ENCODE measurements around the gene TXLNG.
"Not testable (repeated sequence)": the region's sequence is repeated elsewhere in the genome, so short reads cannot be mapped to it uniquely, and the experiment has no call there.

TXLNG gene

DNA sequence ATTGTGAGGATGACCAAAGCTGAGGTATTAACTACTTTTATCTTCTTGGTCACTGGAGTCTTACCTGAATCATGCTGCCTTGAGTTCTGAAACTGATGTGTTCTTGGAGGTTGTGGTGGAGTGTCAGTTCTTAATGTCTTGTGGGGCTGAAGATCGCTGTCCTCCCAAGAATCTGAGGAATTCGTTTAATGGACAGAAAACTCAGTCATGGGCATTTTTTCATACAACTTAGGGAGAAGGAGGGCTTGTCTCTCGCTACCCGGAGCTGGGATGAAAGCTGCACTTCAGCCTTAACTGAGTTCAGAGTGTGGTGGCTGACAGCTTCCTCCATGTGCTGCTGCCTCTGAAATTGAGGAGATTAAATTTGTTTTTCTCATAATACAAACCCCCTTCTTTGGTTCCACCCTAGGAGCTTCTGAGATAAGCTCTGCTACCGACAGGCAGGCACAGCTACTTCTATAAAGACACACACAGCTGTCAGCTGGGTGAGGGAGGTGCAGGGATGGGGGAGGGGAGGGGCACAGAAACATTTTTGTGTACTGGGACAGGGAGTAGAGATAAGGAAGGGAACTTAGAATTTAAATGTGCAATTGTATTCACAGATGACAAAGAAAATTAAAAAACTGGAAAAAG is 53.1 kb downstream of the TXLNG start:
- FAIRE-seq = no peak

DNA sequence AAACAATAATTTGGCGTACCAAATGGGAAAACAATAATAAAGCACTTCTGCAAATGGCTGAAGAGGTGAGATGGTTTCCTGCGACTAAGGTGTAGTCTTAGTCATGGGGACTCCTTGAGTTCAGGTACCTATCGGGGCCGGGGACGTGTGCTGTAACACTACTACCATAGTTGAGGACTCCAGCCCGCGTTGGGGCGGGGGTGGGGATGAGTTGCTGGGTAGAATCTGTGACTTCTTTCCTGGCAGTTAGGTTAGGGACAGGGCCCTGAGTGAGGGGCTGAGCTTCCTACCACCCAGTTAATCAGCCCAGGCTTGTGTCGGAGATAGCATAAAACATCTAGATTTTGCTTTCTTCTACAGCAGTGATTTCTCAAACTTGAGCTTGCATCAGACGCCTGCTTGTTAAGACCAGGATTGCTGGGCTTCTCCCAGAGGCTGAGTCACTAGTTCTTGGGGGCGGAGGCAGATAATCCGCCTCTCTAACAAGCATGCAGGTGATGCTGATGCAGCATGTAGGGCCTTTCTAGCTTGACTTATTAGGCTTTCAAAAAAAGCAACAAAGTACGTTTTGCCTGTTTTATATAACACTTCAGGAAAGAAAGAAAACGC is 53.7 kb downstream of the TXLNG start:
- FAIRE-seq = no peak

DNA sequence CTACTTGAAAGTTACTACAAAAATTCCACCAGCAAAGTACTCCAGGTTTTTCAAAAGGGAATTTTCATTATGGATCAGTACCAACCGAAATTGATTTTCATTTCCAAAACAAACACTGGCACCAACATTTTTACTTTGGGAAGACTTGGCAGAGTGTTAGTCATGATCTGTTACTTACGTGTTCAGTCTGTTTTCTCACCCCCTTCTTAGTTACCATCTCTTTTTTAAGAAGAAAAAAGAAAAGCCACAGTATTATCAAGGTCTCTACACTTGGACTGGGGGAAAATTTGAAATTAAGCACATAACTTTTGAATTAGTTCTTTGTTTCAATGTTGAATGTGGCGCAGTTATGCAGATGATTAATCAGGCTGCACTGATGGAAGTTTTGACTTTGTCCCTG is 56.4 kb downstream of the TXLNG start:
- FAIRE-seq = no peak

GRCh38 chrX:16843208-16843909 is 57.1 kb downstream of the TXLNG start:
- FAIRE-seq = no peak

- no peak for FAIRE-seq
Observed at GRCh38 chrX:16845686-16846085, 59.4 kb downstream of the TXLNG start.

- FAIRE-seq = no peak
Observed at GRCh38 chrX:16848541-16848940, 62.3 kb downstream of the TXLNG start.

- FAIRE-seq = no peak
Observed at GRCh38 chrX:16851421-16851820, 65.2 kb downstream of the TXLNG start.

- no peak for FAIRE-seq
Observed at GRCh38 chrX:16851827-16852226, 65.6 kb downstream of the TXLNG start.

GRCh38 chrX:16852617-16853179 is 66.4 kb downstream of the TXLNG start:
- no peak for FAIRE-seq

GRCh38 chrX:16853537-16853936 is 67.3 kb downstream of the TXLNG start:
- no peak for FAIRE-seq

GRCh38 chrX:16855363-16856075 is 69.3 kb downstream of the TXLNG start:
- FAIRE-seq = peak; percentile 5

- FAIRE-seq = not testable (repeated sequence)
Observed at GRCh38 chrX:16856076-16856404, 69.8 kb downstream of the TXLNG start.

DNA sequence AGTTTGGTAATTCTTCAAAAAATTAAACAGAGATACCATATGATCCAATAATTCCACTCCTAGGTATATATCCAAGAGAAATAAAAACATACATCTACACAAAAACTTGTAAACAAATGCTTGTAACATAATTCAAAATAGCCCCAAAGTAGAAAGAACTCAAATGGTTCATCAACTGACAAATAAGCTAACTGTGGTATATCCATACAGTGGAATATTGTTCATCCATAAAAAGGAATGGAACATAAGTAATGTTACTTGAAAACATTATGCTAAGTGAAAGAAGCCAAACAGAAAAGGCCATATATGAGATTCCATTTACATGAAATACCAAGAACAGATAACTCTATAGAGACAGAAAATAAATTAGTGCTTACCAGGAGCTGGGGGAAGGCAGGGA is 70.5 kb downstream of the TXLNG start:
- FAIRE-seq = peak; percentile 86

DNA sequence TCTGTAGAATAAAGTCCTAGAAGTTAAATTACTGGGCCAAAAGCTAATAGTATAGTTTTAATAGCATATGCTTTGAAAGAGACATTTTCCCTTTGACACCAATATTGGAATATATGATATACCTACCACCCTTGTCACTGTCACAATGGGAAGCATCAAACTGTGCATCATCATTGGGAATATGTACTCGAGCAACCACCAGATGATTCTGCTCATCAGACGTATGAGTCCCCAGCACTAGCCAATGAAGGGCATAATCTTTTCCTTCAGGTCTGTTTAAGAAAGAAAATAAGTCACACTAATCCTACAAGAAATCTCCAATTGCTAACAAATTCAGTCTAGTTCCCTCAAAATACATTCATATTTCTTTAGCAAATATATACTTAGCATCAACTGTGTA is 76.6 kb downstream of the TXLNG start:
- no peak for FAIRE-seq

DNA sequence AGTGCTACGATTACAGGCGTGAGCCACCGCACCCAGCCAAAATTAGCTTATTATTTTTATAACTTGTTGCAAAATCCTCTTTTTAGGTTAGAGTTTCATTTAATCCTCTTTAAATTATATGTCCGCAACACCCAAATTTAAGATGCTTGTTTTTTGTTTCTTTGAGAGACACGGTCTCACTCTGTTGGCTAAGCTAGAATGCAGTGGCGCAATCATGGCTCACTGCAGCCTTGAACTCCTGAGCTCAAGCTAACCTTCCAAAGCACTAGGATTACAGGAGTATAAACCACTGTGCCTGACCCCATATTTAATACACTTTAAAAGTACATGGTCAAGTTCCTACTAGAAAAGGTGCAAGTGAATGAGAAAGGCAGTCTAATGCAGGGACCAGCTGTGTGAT is 81.7 kb downstream of the TXLNG start:
- FAIRE-seq = no peak

DNA sequence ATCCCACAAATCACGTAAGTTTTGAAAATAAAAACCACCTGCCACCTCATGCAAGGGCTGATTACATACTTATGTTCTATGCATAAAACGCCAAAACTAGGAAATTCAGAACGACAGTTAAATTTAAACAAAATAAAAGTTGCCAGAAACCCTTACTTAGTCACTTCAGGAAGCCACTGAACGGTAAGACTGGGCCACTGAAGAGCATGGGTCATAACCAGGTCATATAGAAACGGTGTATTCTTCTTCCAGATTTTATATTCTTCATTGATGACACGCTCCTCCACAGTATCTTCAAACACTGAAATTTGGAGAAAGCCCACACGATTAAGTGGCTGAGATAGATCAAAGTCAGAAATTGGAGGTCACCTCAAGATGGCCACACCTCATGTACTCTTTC is 82.7 kb downstream of the TXLNG start:
- FAIRE-seq = no peak

- no peak for FAIRE-seq
Observed at GRCh38 chrX:16869393-16870094, 83.3 kb downstream of the TXLNG start.

- FAIRE-seq = no peak
Observed at GRCh38 chrX:16870095-16870861, 84.0 kb downstream of the TXLNG start, which contains the start of gene RBBP7. RBBP7 (minus strand) TSS chrX:16870362; CDS start chrX:16870053, 309 bp downstream.

DNA sequence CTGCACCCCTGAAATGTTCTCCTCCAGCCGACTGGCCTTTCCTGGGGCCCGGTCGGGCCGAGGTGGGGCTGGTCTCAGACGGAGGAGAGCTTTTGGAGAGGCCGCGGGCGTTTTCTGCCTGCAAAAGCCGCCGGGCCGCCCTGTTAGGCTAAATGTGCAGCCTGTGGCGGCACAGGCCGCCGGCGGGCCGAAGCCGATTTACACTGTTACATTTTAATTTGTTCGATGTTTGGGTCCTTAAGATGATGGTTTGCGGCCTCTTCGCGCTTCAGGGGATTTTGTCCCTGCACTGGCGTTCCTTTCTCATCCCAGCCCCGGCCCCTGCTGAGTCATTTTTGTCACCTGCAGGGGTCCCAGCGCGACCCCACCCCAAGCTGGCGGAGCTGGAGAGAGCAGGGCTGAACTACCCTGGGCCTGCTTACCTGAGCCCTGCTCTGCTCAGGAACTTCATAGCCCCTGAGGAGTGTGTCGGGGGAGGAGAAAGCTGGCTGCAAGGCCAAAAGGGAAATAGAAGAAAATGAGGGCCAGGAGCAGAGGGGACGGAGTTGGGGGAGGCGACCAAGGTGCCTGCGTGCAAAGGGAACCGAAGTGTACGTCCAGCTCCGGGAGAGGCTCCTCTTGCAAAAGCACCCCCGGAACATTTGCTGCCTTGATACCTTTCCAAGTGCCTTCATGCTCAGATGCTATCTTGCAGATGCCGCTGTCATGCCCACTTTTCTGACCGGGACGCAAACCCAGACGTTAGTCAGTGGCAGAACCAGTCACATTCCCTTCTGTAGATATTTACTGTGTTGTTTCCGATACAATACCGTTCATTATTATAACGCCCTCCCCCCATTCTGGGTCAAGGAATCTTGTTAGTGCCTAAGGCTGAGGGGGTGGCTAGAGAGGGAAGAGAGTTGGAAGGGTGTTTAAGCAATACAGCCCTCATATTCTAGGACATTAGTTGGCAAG is 84.9 kb downstream of the TXLNG start:
- FAIRE-seq = no peak

GRCh38 chrX:16873106-16873505 is 86.8 kb downstream of the TXLNG start:
- FAIRE-seq = no peak
